Measurements from ENCODE around the gene GRIK2.

Gene GRIK2

GRCh38 chr6:101728956-101729355 lies 335.4 kb downstream of the GRIK2 start:
- no peak for DNase-seq

GRCh38 chr6:101730954-101731353 lies 337.4 kb downstream of the GRIK2 start:
- DNase-seq: peak; percentile 28

GRCh38 chr6:101733899-101734298 lies 340.4 kb downstream of the GRIK2 start:
- no peak for DNase-seq

GRCh38 chr6:101738481-101738880 lies 345.0 kb downstream of the GRIK2 start:
- DNase-seq: no peak

GRCh38 chr6:101740631-101741030 lies 347.1 kb downstream of the GRIK2 start:
- no peak for DNase-seq

- no peak for DNase-seq
These were observed 348.1 kb downstream of the GRIK2 start for GRCh38 chr6:101741474-101742171.

GRCh38 chr6:101747160-101747559 lies 353.7 kb downstream of the GRIK2 start:
- no peak for DNase-seq

GRCh38 chr6:101747716-101748115 lies 354.2 kb downstream of the GRIK2 start:
- DNase-seq: no peak

GRCh38 chr6:101755931-101756330 lies 362.4 kb downstream of the GRIK2 start:
- no peak for DNase-seq

- DNase-seq: no peak
These were observed 364.9 kb downstream of the GRIK2 start for GRCh38 chr6:101758368-101758767.

- peak; percentile 94 for DNase-seq
These were observed 367.5 kb downstream of the GRIK2 start for GRCh38 chr6:101760843-101761621.

GRCh38 chr6:101762851-101763250 lies 369.3 kb downstream of the GRIK2 start:
- no peak for DNase-seq

- no peak for DNase-seq
These were observed 371.8 kb downstream of the GRIK2 start for GRCh38 chr6:101765281-101765680.

- no peak for DNase-seq
These were observed 376.6 kb downstream of the GRIK2 start for GRCh38 chr6:101770116-101770515.

- no peak for DNase-seq
These were observed 383.4 kb downstream of the GRIK2 start for GRCh38 chr6:101776919-101777350.

GRCh38 chr6:101777646-101778045 lies 384.1 kb downstream of the GRIK2 start:
- no peak for DNase-seq

GRCh38 chr6:101779051-101779844 lies 385.7 kb downstream of the GRIK2 start:
- peak; percentile 30 for DNase-seq

GRCh38 chr6:101783287-101783686 lies 389.8 kb downstream of the GRIK2 start:
- DNase-seq: no peak

- DNase-seq: no peak
These were observed 390.6 kb downstream of the GRIK2 start for GRCh38 chr6:101784094-101784493.

- DNase-seq: no peak
These were observed 406.0 kb downstream of the GRIK2 start for GRCh38 chr6:101799531-101799930.

GRCh38 chr6:101800598-101800997 lies 407.1 kb downstream of the GRIK2 start:
- no peak for DNase-seq

- no peak for DNase-seq
These were observed 409.6 kb downstream of the GRIK2 start for GRCh38 chr6:101803136-101803535.

- DNase-seq: no peak
These were observed 412.7 kb downstream of the GRIK2 start for GRCh38 chr6:101806241-101806640.

GRCh38 chr6:101811108-101811507 lies 417.6 kb downstream of the GRIK2 start:
- DNase-seq: no peak
